H9 (cell line): ENCODE data around the gene LMF1. TPM values are rescaled to one million over a fixed set of nuclear protein-coding genes. Genes with fewer than 3 reads are reported as not detected.

Source experiments
- DNase-seq: peaks from one replicate; pipeline ENCODE4 v3.0.0-alpha.2; 2017
- H2AFZ ChIP-seq: one replicate; pipeline ENCODE4 v1.6.1; 2013; ENCODE audit warnings: mild to moderate bottlenecking, low read length, control low read depth, moderate library complexity
- H2AK5ac ChIP-seq: 2 replicates; pipeline ENCODE4 v1.6.1; 2013; ENCODE audit warnings: low read length, control low read depth, mixed read lengths; ENCODE audit not compliant: insufficient read length
- H2BK120ac ChIP-seq: one replicate; pipeline ENCODE4 v1.6.1; 2013; ENCODE audit warnings: low read depth, mild to moderate bottlenecking, low read length, control low read depth, inconsistent platforms; ENCODE audit not compliant: poor library complexity, severe bottlenecking
- H2BK12ac ChIP-seq: 2 replicates; pipeline ENCODE4 v1.6.1; 2013; ENCODE audit warnings: low read length, control low read depth, mixed read lengths, low read depth; ENCODE audit not compliant: insufficient read length
- H2BK15ac ChIP-seq: 2 replicates; pipeline ENCODE4 v1.6.1; 2013; ENCODE audit warnings: low read depth, low read length, control low read depth
- H2BK20ac ChIP-seq: one replicate; pipeline ENCODE4 v1.6.1; 2013; ENCODE audit warnings: low read depth, mild to moderate bottlenecking, low read length, control low read depth, inconsistent platforms; ENCODE audit not compliant: poor library complexity, severe bottlenecking
- H2BK5ac ChIP-seq: 2 replicates; pipeline ENCODE4 v1.6.1; 2013; ENCODE audit warnings: low read length, control low read depth, mixed read lengths; ENCODE audit not compliant: insufficient read length
- H3K14ac ChIP-seq: 2 replicates; pipeline ENCODE4 v1.6.1; 2013; ENCODE audit warnings: low read length, control low read depth; ENCODE audit not compliant: insufficient read depth
- H3K18ac ChIP-seq: 2 replicates; pipeline ENCODE4 v1.6.1; 2013; ENCODE audit warnings: low read depth, mild to moderate bottlenecking, mixed read lengths, low read length, control low read depth; ENCODE audit not compliant: insufficient read length
- H3K23ac ChIP-seq: 2 replicates; pipeline ENCODE4 v1.6.1; 2013; ENCODE audit warnings: low read length, control low read depth, mixed read lengths, low read depth; ENCODE audit not compliant: insufficient read length
- H3K23me2 ChIP-seq: 2 replicates; pipeline ENCODE4 v1.6.1; 2013; ENCODE audit warnings: low read depth, mild to moderate bottlenecking, mixed read lengths, low read length, control low read depth; ENCODE audit not compliant: insufficient read length, poor library complexity, severe bottlenecking
- H3K27ac ChIP-seq: 2 replicates; pipeline ENCODE4 v1.5.1; 2013; ENCODE audit warnings: low read length, control low read depth, mixed read lengths, low read depth; ENCODE audit not compliant: insufficient read length
- H3K27me3 ChIP-seq: 2 replicates; pipeline ENCODE4 v1.6.1; 2013; ENCODE audit warnings: low read length, control low read depth, inconsistent platforms; ENCODE audit not compliant: insufficient read depth
- H3K4ac ChIP-seq: 2 replicates; pipeline ENCODE4 v1.6.1; 2013; ENCODE audit warnings: low read depth, mild to moderate bottlenecking, control low read depth, inconsistent platforms, low read length, moderate library complexity
- H3K4me1 ChIP-seq: 2 replicates; pipeline ENCODE4 v1.6.1; 2013; ENCODE audit warnings: low read length, control low read depth, inconsistent platforms; ENCODE audit not compliant: insufficient read depth
- H3K4me2 ChIP-seq: 2 replicates; pipeline ENCODE4 v1.6.1; 2013; ENCODE audit warnings: low read length, control low read depth, mixed read lengths; ENCODE audit not compliant: insufficient read length, insufficient read depth
- H3K56ac ChIP-seq: 2 replicates; pipeline ENCODE4 v1.6.1; 2013; ENCODE audit warnings: low read depth, mild to moderate bottlenecking, mixed read lengths, low read length, control low read depth; ENCODE audit not compliant: insufficient read length
- H3K79me1 ChIP-seq: 2 replicates; pipeline ENCODE4 v1.6.1; 2013; ENCODE audit warnings: low read depth, mild to moderate bottlenecking, moderate library complexity, low read length, control low read depth, inconsistent platforms; ENCODE audit not compliant: insufficient read depth, poor library complexity, severe bottlenecking
- H3K79me2 ChIP-seq: 2 replicates; pipeline ENCODE4 v1.6.1; 2013; ENCODE audit warnings: low read length, control low read depth, inconsistent platforms; ENCODE audit not compliant: insufficient read depth
- H3K9ac ChIP-seq: 2 replicates; pipeline ENCODE4 v1.6.1; 2013; ENCODE audit warnings: low read length, control low read depth, mixed read lengths; ENCODE audit not compliant: insufficient read length; ENCODE audit errors: extremely low read depth
- H3K9me3 ChIP-seq: one replicate; pipeline ENCODE4 v1.6.1; 2013; ENCODE audit warnings: low read depth, low read length, inconsistent platforms; ENCODE audit not compliant: control insufficient read depth
- H3T11ph ChIP-seq: one replicate; pipeline ENCODE4 v1.6.1; 2013; ENCODE audit warnings: mild to moderate bottlenecking, low read length, control low read depth, inconsistent platforms
- H4K20me1 ChIP-seq: one replicate; pipeline ENCODE4 v1.6.1; 2013; ENCODE audit not compliant: control insufficient read depth, insufficient read length, insufficient read depth
- H4K5ac ChIP-seq: 2 replicates; pipeline ENCODE4 v1.6.1; 2013; ENCODE audit warnings: low read depth, mild to moderate bottlenecking, mixed read lengths, low read length, control low read depth; ENCODE audit not compliant: insufficient read length
- H4K8ac ChIP-seq: replicated peaks from 2 replicates; pipeline ENCODE4 v1.6.1; 2013; ENCODE audit warnings: low read length, control low read depth, mixed read lengths, low read depth; ENCODE audit not compliant: insufficient read length
- H4K91ac ChIP-seq: 2 replicates; pipeline ENCODE4 v1.6.1; 2013; ENCODE audit warnings: low read depth, mild to moderate bottlenecking, moderate library complexity, mixed read lengths, low read length, control low read depth; ENCODE audit not compliant: insufficient read length
- H3K27ac Mint-ChIP-seq, 3 experiments: 2 replicates in 2 of 3; 3 replicates in 1 of 3; pipeline ENCODE4 v1.8.0; 2020 to 2021; ENCODE audit warnings: mixed read lengths in 3 of 3, mild to moderate bottlenecking in 1 of 3, moderate library complexity in 1 of 3
- H3K27me3 Mint-ChIP-seq: 2 replicates; pipeline ENCODE4 v1.8.0; 2021; ENCODE audit warnings: low read depth, mild to moderate bottlenecking, moderate library complexity, mixed read lengths
- H3K36me3 Mint-ChIP-seq, 3 experiments: 2 replicates in 2 of 3; 3 replicates in 1 of 3; pipeline ENCODE4 v1.8.0; 2020 to 2021; ENCODE audit warnings: low read depth in 3 of 3, mixed read lengths in 3 of 3; ENCODE audit not compliant: insufficient read depth in 1 of 3
- H3K4me1 Mint-ChIP-seq, 2 experiments: 2 replicates each; pipeline ENCODE4 v1.8.0; 2020; ENCODE audit warnings: mixed read lengths in 2 of 2
- H3K4me3 Mint-ChIP-seq, 2 experiments: 2 replicates in 1 of 2; 3 replicates in 1 of 2; pipeline ENCODE4 v1.8.0; 2020 to 2021; ENCODE audit warnings: mild to moderate bottlenecking in 2 of 2, mixed read lengths in 2 of 2, moderate library complexity in 1 of 2
- H3K9me3 Mint-ChIP-seq, 2 experiments: 2 replicates in 1 of 2; 3 replicates in 1 of 2; pipeline ENCODE4 v1.8.0; 2020; ENCODE audit warnings: mild to moderate bottlenecking in 2 of 2, mixed read lengths in 2 of 2, moderate library complexity in 1 of 2
- CTCF ChIP-seq: fragments of 200-600 bp; sonication (generic); conservative IDR thresholded peaks from 3 replicates; pipeline ENCODE4 v1.8.0; 2021; ENCODE audit warnings: antibody characterized with exemption, mild to moderate bottlenecking
- WGBS: extraction: QIAGEN DNeasy Blood & Tissue Kit; methylation state at CpG from one replicate; pipeline ENCODE4 v1.1.7; 2013; ENCODE audit warnings: missing lambda C conversion rate, low lambda C conversion rate, mixed read lengths; ENCODE audit not compliant: insufficient read length; ENCODE audit errors: extremely low coverage; 5-methylcytosine and 5-hydroxymethylcytosine counted together
- total RNA-seq: library from RNA; stranded (reverse); gene quantifications from 2 replicates; pipeline ENCODE4 v1.2.1, GENCODE V29; 2021

LMF1 gene
- total RNA-seq, 1 experiment from 2014 or later, result 7.1 TPM

- Histone ChIP-seq H3K79me2 (no peaks in the 10 kb centered on the region), H4K20me1 (no peaks in the 10 kb centered on the region), H3K27ac (no peak overlapping the region), H3K4me1 (no peaks in the 10 kb centered on the region), H3K9me3 (no peaks in the 10 kb centered on the region), H3K14ac (no peak overlapping the region), H3K79me1 (no peaks in the 10 kb centered on the region), H3K4ac (no peak overlapping the region), H2BK15ac (no peak overlapping the region), H3K27me3 (no peaks in the 10 kb centered on the region), H3K18ac (no peak overlapping the region), H2AK5ac (no peak overlapping the region), H2BK20ac (no peak overlapping the region), H4K5ac (no peak overlapping the region), H3T11ph (no peak overlapping the region), H2BK5ac (no peak overlapping the region), H3K4me2 (no peak overlapping the region), H2AFZ (no peak overlapping the region), H4K8ac (no peak overlapping the region), H3K23me2 (no peaks in the 10 kb centered on the region), H4K91ac (no peak overlapping the region), H3K23ac (no peak overlapping the region), H3K9ac (no peak overlapping the region), H2BK12ac (no peak overlapping the region), H3K56ac (no peak overlapping the region), H2BK120ac (no peak overlapping the region)
- Mint-ChIP-seq H3K36me3 (peaks cover 0 to 13% (median 4%) of the 10 kb centered on the region in 3 experiments; a peak in 5 of 7 replicates), H3K9me3 (peaks cover 23 to 24% of the 10 kb centered on the region in 2 experiments), H3K4me1 (no peaks in the 10 kb centered on the region), H3K27ac (no peak overlapping the region), H3K27me3 (peaks cover 27% of the 10 kb centered on the region), H3K4me3 (no peak overlapping the region)
- TF ChIP-seq CTCF, result no peak
- no peak for DNase-seq
- no CpG with 5 or more reads among the region's 4 CpGs for WGBS
Observed at GRCh38 chr16:836221-836620, 134.6 kb downstream of the LMF1 start.
